Thoracic aorta (tissue), 2 donors: ENCODE results near the gene SOX3. TPM values are rescaled to one million over a fixed set of nuclear protein-coding genes. Genes with fewer than 3 reads are reported as not detected.

Experiments used
- ATAC-seq: fragments of 150-250 bp; one replicate; pipeline ENCODE4 v1.8.0; 2017; ENCODE audit warnings: low read depth; ENCODE audit not compliant: insufficient number of reproducible peaks, low FRiP score
- DNase-seq: peaks from one replicate; pipeline ENCODE4 v3.0.0-alpha.2; 2020; ENCODE audit warnings: low spot score
- H3K27ac ChIP-seq, 2 donors: fragments of 200-600 bp; sonication (generic); 1 replicate in 1 of 2; 2 replicates in 1 of 2; pipeline ENCODE4 v1.5.1; 2016; ENCODE audit warnings: mild to moderate bottlenecking in 2 of 2, moderate library complexity in 2 of 2
- H3K27me3 ChIP-seq: fragments of 200-600 bp; sonication (generic); replicated peaks from 2 replicates; pipeline ENCODE4 v1.6.0; 2016; ENCODE audit warnings: mild to moderate bottlenecking; ENCODE audit not compliant: insufficient read depth
- H3K36me3 ChIP-seq: fragments of 200-600 bp; sonication (generic); one replicate; pipeline ENCODE4 v1.5.1; 2016
- H3K4me1 ChIP-seq, 2 donors: fragments of 200-600 bp; sonication (generic); 1 replicate in 1 of 2; 2 replicates in 1 of 2; pipeline versions ENCODE4 v1.5.1 to v1.6.0; 2016; ENCODE audit warnings: low read depth in 2 of 2, mild to moderate bottlenecking in 1 of 2; ENCODE audit not compliant: control insufficient read depth in 1 of 2
- H3K4me3 ChIP-seq: fragments of 200-600 bp; sonication (generic); 2 replicates; pipeline ENCODE4 v1.5.1; 2016; ENCODE audit warnings: mild to moderate bottlenecking
- H3K9me3 ChIP-seq: fragments of 200-600 bp; sonication (generic); 2 replicates; pipeline ENCODE4 v1.5.1; 2016
- total RNA-seq, 2 donors: library from RNA; depleted of rRNA; stranded (reverse); fragments of >200 nt; gene quantifications; one replicate each; pipeline versions ENCODE4 v1.1.0 to v1.2.3, GENCODE V29; 2016
- TF ChIP-seq, protein P1 (sequence below): fragments of 200-600 bp; sonication (generic); IDR thresholded peaks from one replicate; pipeline ENCODE4 v1.5.1; 2019; ENCODE audit warnings: antibody characterized with exemption

Gene SOX3
- total RNA-seq, 2 donors from 2014 or later, result not detected

DNA sequence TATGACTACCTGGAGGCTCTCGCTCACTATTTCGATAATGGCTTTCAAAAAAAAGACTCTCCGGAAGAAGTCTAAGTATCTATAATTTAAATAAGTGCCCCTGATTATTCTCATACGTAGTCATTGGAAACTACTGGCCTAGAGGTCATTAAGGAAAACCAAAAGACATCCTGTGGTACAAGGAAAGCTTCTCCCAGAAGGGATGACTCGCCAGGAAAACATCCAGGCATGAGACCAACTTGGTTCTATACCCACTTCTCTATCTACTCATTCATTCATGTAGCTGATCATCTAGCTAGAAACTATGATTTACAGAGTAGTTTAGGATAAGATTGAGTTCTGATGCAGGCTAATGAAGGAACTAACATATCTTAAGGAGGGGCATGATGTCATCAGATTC is 37.7 kb downstream of the SOX3 start:
- Histone ChIP-seq H3K9me3 (no peaks in the 10 kb centered on the region), H3K27ac (no peak overlapping the region), H3K36me3 (no peaks in the 10 kb centered on the region), H3K27me3 (no peaks in the 10 kb centered on the region), H3K4me3 (no peak overlapping the region), H3K4me1 (no peaks in the 10 kb centered on the region)
- DNase-seq, result no peak
- ATAC-seq, result no peak
- TF ChIP-seq, protein P1, sequence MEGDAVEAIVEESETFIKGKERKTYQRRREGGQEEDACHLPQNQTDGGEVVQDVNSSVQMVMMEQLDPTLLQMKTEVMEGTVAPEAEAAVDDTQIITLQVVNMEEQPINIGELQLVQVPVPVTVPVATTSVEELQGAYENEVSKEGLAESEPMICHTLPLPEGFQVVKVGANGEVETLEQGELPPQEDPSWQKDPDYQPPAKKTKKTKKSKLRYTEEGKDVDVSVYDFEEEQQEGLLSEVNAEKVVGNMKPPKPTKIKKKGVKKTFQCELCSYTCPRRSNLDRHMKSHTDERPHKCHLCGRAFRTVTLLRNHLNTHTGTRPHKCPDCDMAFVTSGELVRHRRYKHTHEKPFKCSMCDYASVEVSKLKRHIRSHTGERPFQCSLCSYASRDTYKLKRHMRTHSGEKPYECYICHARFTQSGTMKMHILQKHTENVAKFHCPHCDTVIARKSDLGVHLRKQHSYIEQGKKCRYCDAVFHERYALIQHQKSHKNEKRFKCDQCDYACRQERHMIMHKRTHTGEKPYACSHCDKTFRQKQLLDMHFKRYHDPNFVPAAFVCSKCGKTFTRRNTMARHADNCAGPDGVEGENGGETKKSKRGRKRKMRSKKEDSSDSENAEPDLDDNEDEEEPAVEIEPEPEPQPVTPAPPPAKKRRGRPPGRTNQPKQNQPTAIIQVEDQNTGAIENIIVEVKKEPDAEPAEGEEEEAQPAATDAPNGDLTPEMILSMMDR, result no peak

Other genes starting within 250 kb of the SOX3 start
- gene LINC00632, start 204.7 kb upstream of the SOX3 start, total RNA-seq, result 100 to 1,000 TPM; 161 to 200 TPM